Loucy (cell line): ENCODE results near the gene ENTPD7.
"Not testable (repeated sequence)": the region's sequence is repeated elsewhere in the genome, so short reads cannot be mapped to it uniquely, and the experiment has no call there.

Experiments used
- CTCF ChIP-seq: fragments of 200-600 bp; sonication (generic); conservative IDR thresholded peaks from 2 replicates; pipeline ENCODE4 v1.5.1; 2014; ENCODE audit warnings: mild to moderate bottlenecking, antibody characterized with exemption, low read length
- EZH2phosphoT487 ChIP-seq: fragments of 200-600 bp; IDR thresholded peaks from 2 replicates; pipeline ENCODE4 v1.6.1; 2018; ENCODE audit warnings: antibody characterized with exemption, mild to moderate bottlenecking, moderate library complexity, borderline replicate concordance

- not testable (repeated sequence) for TF ChIP-seq CTCF, EZH2phosphoT487
These were observed 86.9 kb downstream of the ENTPD7 start for GRCh38 chr10:99746166-99746565.
